T-helper 9 cell (primary cell): Measurements from ENCODE around the gene SLC51A.
"Not testable (repeated sequence)": the region's sequence is repeated elsewhere in the genome, so short reads cannot be mapped to it uniquely, and the experiment has no call there.

ENCODE experiments used
- DNase-seq: peaks from one replicate; pipeline ENCODE4 v3.0.0-alpha.2; 2020

SLC51A gene

GRCh38 chr3:196244166-196244565 is 27.8 kb downstream of the SLC51A start:
- DNase-seq, result not testable (repeated sequence)

DNA sequence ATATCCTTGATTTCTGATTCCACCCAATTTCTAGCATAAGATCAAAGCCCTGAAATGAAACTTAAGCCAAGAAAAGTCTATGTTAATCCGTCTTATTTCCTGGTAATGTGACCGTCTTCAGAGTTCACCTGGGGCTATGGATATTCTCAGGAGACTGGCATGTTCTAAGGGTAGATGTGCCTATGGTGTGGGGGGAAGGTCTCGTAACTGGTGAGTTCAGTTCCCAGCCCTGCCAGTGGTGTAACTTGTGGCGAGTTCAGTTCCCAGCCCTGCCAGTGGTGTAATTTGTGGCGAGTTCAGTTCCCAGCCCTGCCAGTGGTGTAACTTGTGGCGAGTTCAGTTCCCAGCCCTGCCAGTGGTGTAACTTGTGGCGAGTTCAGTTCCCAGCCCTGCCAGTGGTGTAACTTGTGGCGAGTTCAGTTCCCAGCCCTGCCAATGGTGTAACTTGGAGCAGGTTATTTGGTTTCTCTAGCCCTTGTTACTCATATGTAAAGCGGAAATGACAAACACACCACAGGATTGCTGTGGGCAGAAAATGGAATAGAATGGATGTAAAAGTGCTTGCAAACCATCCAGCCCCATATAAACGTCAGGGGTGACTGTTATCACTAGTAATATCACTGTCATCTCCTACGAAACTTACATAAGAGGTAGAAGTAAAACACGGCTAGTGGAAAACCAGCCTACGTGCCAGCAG is 30.4 kb downstream of the SLC51A start:
- no peak for DNase-seq

GRCh38 chr3:196251918-196252317 is 35.6 kb downstream of the SLC51A start:
- no peak for DNase-seq

- DNase-seq, result no peak
Measured at GRCh38 chr3:196254376-196255283, 38.3 kb downstream of the SLC51A start.

DNA sequence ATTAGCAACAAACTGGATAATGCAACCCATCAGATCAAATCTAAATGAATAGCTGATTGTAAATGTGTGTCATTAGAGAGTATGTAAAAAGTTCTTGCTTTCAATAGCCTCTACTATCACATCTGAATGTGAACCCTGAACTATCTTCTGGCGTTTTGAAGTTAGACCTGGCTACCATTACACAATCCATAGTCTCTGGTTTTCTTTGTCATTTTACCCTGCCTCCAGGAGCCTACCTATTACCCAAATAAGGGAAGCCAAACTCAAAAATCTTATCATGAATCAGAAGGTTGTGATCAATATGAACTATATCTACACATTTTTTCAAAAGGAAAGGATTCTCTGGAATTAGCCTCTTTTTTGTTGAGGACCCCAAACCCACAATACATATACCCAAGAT is 39.4 kb downstream of the SLC51A start:
- DNase-seq, result no peak

DNA sequence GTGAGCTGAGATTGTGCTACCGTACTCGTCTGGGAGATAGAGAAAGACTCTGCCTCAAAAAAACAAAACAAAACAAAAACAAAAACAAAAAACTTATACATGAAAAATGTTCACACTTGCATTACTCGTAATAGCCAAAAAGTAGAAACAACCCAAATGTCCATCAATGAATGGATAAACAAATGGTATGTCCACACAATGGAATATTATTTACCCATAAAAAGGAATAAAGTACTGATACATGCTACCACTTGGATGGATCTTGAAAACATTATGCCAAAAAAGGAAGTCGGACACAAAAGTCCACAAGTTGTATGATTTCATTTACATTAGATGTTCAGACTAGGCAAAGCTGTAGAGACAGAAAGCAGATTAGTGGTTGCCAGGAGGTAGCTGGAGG is 44.5 kb downstream of the SLC51A start:
- no peak for DNase-seq

DNA sequence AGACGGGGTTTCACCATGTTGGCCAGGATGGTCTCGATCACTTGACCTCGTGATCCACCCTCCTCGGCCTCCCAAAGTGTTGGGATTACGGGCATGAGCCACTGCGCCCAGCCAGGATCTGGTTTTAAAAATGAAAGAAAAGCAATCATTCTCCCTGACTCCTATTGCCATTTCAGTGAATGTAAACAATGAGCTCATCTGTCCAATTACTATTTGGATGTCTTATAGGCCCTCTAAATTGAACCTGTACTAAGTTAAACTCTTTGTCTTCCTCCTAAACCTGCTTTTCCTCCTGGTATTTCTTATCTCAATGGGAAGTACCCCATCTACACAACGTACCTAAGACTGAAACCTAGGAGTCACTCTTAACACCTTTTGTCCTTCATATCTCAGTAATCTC is 47.5 kb downstream of the SLC51A start:
- DNase-seq, result no peak

DNA sequence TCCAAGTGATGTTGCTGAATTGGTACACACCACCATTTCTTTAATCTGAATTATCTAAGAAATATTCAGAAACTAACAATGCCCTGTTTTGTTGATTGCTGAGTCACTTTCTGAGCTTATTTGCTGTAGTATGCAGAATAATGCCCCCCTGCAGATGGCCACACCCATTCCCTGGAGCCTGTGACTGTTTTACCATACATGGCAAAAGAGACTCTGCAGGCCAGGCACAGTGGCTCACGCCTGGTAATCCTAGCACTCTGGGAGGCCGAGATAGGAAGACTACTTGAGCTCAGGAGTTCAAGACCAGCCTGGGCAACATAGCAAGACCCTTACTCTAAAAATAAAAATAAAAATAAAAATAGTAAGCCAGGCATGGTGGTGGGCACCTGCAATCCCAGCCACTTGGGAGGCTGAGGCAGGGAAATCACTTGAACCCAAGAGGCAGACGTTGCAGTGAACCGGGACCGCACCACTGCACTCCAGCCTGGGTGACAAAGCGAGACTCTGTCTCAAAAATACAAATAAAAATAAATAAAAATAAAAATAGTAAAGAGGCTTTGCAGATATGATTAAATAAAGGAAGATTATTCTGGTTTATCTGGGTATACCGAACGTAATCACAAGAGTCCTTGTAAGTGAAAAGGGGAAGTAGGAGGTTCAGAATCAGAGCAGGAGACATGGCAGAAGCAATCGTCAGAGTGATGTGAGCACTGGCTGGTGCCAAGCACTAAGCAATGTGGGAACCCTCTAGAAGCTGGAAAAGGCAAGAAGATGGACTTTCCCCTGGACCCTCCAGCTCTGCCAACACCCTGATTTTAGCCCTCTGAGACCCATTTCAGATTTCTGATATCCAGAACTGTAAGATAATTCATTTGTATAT is 52.2 kb downstream of the SLC51A start:
- DNase-seq, result no peak

- DNase-seq, result no peak
Measured at GRCh38 chr3:196270499-196270898, 54.2 kb downstream of the SLC51A start.

GRCh38 chr3:196272826-196273225 is 56.5 kb downstream of the SLC51A start:
- DNase-seq, result no peak

DNA sequence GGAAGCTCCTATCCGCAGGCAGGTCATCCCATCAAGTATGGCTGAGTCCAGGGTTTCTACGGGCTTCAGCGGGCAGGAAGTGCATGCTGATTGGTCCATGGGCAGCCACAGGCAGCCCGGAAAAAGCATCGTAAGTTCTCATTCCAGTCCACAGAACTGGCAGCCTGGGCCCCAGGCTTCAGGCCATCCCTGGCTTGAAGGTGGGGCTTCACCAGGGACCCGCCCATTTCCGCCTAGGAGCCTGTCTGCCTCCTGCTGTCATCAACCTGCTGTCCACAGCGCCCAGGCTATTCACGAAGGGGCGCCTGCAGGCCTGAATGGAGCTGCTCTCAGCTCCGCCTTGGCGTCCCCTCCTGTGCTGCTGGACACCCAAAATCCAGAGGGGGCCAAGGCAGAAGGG is 57.3 kb downstream of the SLC51A start:
- DNase-seq, result no peak

- peak; percentile 25 for DNase-seq
Measured at GRCh38 chr3:196274585-196274984, 58.3 kb downstream of the SLC51A start.

DNA sequence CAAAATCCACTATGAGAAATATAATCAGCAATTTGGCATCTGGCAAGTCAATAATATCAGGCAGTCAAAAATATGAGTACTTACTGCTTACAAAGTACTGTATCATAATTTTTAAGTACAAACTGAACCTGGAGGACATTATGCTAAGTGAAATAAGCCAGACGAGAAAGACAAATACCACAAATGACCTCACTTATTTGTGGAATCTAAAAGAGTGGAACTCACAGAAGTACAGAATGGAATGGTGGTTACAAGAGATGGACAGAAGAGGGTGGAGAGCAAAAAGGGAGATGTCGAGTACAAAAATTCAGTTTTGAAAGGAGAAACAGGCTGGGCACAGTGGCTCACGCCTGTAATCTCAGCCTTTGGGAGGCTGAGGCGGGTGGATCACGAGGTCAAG is 58.8 kb downstream of the SLC51A start:
- DNase-seq, result no peak

GRCh38 chr3:196280689-196281440 is 64.5 kb downstream of the SLC51A start:
- DNase-seq, result no peak

DNA sequence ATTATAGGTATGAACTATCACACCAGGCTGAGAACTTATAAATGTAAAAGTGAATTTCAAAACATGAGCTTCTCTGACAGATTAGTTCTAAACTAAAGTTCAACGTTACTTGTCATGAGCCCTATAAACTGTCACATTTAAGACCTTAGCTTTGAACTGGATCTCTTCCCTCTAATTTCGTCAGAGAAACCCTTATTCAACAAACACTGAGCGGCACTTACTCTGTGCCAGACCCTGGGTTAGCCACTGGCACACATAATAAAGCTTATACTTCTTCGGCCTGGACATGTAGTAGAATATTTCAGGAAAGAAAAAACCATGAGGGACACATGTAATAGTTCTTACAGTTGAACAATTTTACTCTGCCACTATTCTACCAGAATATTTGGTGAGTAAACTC is 65.6 kb downstream of the SLC51A start:
- no peak for DNase-seq
